Dedifferentiated amniotic fluid mesenchymal stem cell (primary cell): Measurements from ENCODE around the gene HELZ2.
"Not testable (repeated sequence)": the region's sequence is repeated elsewhere in the genome, so short reads cannot be mapped to it uniquely, and the experiment has no call there.

Experiments used
- DNase-seq: peaks from one replicate; pipeline ENCODE4 v3.0.0-alpha.2; 2016; ENCODE audit errors: extremely low spot score

HELZ2 gene

GRCh38 chr20:63574156-63574828, at the start of gene HELZ2:
HELZ2 (minus strand) TSS chr20:63574239; CDS start chr20:63572385, 1,854 bp downstream.
- DNase-seq: peak; percentile 59

- DNase-seq: no peak
Measured at GRCh38 chr20:63622732-63623131, 48.7 kb upstream of the HELZ2 start.

- DNase-seq: no peak
Measured at GRCh38 chr20:63622096-63622495, 48.1 kb upstream of the HELZ2 start.

GRCh38 chr20:63620991-63621390, 47.0 kb upstream of the HELZ2 start:
- no peak for DNase-seq

GRCh38 chr20:63619505-63619904, 45.5 kb upstream of the HELZ2 start:
- no peak for DNase-seq

- DNase-seq: no peak
Measured at GRCh38 chr20:63619086-63619485, 45.0 kb upstream of the HELZ2 start.

GRCh38 chr20:63618291-63618980, 44.4 kb upstream of the HELZ2 start:
- DNase-seq: no peak

- DNase-seq: no peak
Measured at GRCh38 chr20:63617876-63618265, 43.8 kb upstream of the HELZ2 start.

- DNase-seq: no peak
Measured at GRCh38 chr20:63617092-63617875, 43.2 kb upstream of the HELZ2 start.

GRCh38 chr20:63613863-63614594, 40.0 kb upstream of the HELZ2 start:
- DNase-seq: not testable (repeated sequence)

- no peak for DNase-seq
Measured at GRCh38 chr20:63612276-63612931, 38.4 kb upstream of the HELZ2 start.

- DNase-seq: no peak
Measured at GRCh38 chr20:63611646-63612045, 37.6 kb upstream of the HELZ2 start.

GRCh38 chr20:63610581-63611435, 36.8 kb upstream of the HELZ2 start:
- DNase-seq: no peak

- no peak for DNase-seq
Measured at GRCh38 chr20:63606686-63607085, 32.6 kb upstream of the HELZ2 start.

GRCh38 chr20:63602321-63602720, 28.3 kb upstream of the HELZ2 start:
- no peak for DNase-seq

GRCh38 chr20:63601679-63602078, 27.6 kb upstream of the HELZ2 start:
- DNase-seq: not testable (repeated sequence)

- DNase-seq: no peak
Measured at GRCh38 chr20:63599396-63600050, 25.5 kb upstream of the HELZ2 start.

- DNase-seq: no peak
Measured at GRCh38 chr20:63598479-63599395, 24.7 kb upstream of the HELZ2 start.
